Activated CD4-positive, alpha-beta T cell treated with anti-CD3 and anti-CD28 coated beads, Interleukin-2, amount 50 U/mL, for 4 hours (primary cell): ENCODE data around the gene NHSL2.

ENCODE experiments used
- DNase-seq, 2 experiments: peaks; one replicate each; pipeline ENCODE4 v3.0.0-alpha.2; 2020

NHSL2 gene

DNA sequence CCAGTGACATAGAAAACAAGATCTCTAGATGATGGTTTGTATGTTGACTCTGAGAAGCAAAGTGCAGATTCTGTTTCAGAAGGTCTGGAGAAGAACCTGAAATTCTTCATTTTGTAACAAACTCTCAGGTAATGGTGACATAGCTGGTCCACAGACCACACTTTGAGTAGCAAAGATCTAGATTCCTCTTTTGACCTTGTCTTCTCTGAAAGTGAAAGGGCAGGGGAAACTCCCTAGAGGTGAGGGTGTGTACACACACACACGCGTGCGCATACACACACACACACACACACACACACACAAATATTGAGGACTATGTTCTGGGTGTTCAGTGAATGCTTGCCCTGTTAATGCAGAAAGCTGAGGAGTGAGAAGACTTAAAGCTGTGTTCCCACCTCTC, 110.1 kb downstream of the NHSL2 start:
- DNase-seq: no peak

DNA sequence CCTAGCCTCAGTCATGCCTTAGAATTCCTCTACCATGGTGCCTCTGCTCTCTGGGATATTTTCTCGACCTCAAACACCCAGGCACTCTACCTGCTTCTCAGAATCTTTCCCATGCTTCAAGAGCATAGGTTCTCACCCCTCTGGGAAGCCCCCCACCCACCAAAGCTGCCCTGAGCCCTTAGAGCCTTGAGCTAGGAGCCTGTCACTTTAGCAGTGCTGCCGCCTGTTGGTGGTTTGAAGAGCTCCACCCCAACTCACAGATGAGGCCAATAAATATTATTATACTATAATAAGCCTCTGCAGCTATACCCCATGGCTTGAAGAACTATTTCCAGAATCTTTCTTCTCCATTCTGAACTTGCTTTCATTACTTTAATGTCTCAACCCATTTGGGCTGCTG, 111.3 kb downstream of the NHSL2 start:
- DNase-seq: peak in 1 of 2 experiments; percentile 11

DNA sequence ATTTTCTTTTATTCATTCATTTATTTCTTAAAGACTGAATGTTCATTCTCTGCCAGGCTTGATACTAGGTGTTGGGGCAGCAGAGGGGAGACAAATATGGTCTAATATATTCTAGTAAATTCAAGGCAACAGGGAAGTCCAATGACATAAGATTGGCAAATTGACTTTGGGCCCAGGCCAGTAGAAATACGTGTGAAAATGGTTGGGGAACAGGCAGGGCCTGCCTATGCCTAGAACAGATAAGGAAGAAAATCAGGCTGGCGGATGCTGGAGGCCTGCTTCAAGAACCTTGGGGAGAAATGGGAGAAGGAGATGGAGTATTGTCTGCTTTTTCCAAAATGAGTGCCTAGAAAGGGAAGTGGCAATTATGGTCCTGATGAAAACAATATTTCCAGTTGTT, 112.4 kb downstream of the NHSL2 start:
- DNase-seq: no peak

DNA sequence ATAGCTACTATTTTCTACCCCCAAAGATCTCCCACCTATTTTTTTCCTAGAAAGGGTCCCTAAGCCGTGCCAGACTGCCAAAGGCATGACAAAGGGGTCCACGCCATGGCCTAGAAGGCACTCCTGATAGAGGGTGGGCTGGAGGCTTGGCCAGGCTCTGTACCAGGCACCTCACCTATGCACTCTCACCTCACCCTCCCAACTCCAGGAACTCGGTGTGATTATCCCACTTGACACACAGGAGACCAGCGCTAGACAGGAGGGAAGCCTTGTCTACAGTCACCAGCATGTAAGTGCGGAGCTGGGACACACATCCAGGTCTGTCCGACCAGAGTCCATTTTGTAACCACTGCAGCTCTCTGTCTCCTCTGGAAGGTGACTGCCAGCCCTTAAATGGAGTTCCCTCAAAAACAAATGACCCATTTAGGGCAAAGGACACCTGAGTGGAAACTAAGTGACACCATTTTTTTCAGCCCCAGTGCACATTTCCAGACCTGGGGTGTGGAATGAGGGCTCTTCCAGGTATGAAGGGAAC, 114.7 kb downstream of the NHSL2 start:
- no peak for DNase-seq

DNA sequence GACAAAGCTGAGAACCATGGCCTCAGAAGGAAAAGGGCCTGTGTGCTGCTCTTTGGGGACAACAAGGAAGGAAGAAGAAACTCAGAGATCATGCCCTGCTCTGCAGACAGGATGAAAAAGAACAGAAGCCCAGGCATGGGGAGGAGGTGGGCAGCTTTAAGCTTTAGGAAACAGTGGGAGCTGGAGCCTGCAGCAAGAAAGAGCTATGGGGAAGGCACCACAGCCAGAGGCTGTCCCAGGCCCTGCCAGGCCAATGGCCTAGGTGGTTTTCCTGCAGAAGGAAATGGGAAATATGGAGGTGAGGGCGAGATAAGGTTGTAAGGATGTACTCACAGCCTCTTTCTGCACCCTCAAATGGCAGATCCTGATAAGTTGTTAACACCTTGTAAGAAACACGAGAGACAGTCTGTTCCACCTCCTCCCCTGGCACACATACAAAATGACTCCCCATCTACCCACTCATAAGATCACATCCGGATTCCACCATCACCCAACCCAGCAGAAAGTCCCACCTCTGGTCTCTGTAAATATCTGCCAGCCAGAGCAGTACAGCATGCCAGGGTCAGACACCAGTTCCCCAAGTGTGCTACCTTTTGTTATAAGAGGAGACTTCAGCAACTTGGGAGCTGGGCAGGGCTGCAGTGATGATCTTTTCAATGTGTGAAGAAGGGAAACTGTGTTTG, 115.8 kb downstream of the NHSL2 start:
- DNase-seq: no peak

DNA sequence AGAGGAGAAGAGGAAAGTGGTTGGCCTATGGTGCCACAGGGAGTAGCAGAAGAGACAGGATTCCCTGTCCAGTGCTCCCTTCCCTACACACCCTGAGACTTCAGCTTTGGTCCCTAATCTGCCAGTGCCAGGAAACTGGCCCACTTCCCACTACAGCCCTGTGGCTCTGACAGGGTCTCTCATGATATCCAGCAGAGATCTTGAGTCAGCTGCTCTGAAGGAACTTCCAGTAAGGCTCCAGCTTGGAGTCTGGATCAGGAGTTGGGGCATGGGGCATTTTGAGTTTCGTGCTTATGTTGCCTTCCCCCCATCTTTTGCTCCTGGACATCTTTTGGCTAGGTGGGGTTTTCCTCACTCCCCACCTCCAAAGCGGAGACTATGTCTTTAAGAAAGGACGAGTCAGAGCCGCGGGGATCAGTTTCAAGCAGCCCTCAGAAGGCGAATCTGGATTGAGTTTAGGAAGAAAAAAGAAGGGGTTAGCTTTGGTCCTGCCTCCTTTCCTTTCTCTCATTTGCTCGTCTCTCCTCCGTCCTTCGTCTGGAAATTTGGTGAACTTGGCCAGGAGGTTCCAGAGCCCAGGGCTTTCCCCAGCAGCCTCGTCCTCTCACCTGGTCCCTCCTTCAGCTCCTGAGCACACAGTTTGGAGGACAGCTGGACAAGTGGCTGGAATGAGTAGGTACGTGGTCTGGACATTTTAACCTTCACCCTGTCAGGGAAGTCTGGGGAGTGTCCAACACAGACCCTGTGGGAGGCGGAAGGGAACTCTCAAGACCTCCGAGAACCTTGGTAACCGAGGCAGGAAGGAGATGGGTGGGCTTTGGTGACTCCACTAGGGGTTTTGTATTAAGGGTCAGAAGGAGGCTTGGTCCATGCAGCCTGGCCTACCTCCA, 116.6 kb downstream of the NHSL2 start:
- DNase-seq: no peak

DNA sequence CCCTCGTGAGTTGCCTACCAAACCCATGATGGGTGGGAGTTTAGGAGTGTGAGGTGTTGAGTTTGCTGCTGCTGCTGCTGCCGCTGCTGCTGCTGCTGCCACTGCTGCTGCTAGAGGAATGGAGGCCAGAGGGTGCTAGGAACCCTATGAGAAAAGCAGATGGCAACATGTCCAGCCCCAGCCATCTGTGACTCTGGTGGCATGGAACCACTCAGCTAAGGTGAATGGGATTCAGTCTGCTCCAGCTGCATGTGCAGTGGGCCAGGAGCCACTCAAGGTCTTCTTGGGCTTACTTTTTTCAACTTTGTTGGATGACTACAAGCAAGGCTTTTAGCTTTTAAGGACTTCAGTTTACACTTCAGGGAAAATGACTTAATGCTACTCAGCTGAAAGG, 117.3 kb downstream of the NHSL2 start:
- no peak for DNase-seq

DNA sequence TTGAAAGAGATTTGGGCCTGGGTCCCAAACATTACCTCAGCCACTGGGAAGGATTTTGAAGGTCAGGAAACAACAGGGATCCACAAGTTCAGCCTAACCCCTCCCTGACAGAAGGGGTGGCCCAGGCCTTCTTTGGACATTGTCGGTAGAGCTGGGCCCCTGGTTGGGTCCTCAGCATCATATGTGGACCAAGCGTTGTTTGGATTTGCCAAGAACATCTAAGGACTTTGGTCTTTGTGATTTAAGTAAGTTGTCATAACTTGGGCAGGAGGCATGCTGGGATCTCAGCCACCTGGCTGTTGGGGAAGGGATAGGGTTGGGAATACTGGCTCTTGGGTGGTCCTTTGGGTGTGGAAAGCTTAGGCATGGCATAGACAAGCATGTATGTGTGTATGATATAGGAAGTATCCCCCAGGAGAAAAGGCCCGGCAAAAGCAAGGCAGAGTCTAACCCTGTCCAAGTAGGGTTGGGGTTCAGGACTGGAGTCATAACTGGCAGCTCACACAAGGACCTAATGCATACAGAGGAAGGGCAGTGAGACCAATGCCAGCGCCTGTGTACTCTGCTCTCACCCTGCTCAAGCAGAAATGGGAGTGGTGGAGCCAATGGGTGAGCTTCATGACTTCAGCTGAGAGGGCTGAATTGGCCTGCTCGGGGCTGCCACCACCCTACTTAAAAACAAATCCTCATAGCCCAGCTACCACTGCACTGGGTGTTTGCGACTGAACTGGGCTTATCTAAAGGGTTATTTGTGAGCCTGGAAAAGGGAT, 118.2 kb downstream of the NHSL2 start:
- no peak for DNase-seq

DNA sequence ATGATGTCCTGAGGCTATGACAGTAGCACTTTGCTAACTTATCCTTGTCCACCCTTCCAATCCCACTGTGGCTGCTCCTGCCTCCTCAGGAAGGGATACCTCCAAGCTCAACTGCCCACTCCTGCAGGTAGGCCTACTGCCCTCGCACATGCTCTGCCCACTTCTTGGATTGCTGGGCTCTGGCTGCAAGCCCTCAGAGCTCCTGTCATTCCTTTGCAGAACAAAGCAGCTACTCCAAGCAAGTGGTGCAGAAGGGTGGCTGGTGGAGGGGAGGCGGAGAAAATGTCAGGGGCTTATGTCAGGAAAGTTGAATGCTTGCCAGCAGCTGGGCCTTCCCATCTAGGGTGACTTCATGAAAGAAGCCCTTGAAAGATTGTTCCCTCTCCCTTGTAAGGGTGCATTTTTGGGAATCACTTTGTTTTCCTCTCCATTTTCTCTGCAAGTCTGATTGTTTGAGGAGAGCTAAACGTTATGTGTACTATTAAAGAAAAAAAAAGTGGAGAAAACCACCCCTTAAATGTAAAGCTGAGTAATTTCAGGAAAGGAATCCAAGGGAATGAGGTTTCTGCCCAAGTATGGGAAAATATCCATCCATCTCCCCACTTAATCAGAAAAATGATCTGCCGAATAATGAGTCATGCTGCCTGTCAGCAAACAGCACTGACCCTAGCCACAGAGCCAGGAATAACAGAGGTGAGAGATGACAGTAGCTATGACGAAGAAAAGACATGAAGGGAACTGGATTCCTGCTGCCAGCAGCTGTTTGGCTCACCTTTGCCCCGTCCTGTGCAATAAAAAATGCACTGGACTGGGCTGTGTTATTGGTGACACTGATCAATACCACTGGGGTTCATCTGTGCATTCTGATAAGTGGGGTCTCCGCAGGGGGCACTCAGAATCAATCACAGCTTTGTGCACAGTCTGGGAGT, 119.1 kb downstream of the NHSL2 start:
- DNase-seq: no peak

DNA sequence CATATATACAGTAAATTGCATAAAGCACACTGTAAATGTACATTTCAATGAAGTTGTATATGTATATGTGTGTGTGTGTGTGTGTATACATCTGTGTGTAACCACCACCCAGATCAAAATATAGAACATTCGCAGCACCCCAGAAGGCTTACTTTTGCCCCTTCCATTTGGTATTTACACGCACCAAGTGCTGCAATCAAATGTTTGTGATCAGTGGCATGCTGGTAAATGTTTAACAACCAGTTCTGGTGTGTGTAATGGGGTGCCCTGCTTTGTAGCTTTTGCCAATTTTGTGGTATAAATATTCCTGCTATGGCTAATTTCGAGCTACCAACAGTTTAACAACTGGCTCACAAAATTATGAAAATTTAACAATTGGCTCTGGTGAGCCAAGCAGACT, 119.8 kb downstream of the NHSL2 start:
- DNase-seq: no peak

DNA sequence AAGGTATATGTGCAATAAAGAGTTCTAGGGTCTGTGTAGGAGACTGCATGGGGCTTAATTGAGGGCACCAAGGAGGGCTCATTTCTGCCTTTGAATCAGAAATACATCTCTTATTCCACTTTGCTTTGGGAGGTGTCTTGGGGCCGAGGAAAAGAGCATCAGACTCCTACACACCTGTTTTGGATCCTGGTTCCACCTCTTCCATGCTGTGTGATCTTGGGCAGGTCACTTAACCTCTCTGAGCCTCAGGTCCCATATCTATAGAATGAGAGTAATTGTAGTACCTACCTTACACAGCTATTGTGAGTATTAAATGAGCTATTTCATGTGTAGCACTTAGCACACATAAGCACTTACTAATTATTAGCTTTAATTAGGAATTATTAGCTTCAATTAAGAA, 120.5 kb downstream of the NHSL2 start:
- DNase-seq: no peak

DNA sequence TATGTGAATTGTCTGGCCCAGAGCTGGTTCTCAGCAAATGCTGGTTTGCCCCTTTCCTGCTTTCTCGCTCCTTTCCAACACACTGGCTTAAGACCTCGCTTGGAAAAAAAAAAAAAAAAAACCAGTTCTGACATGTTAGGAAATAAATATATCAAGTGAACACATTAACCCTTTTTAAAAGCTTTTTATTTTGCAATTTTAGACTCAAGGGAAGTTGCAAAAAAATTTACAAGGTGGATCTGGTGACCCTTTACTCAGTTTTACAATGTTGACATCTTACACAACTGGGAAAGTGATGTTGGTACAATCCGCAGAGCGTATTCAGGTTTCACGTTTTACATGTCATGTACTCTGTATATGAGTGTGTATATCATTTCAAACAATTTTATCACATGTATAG, 121.0 kb downstream of the NHSL2 start:
- DNase-seq: no peak

DNA sequence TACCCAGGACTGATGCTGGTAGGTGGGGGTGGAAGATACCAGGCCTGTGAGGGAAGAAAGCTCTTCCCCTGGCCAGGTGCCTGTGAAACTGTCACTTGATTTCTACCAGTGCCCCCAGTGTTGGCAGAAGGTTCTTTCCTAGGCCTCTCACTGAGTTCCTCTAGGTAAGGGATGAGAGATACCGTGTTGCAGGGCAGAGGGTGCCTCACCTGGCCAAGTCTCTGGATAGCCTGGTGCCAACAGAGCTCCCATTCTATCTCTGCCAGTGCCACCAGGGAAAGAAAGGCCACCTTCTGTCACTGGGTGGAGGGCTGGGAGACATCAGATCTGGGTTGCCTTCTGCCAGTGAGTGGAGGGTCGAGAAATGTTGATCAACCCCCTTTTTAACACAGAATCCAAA, 127.0 kb downstream of the NHSL2 start:
- DNase-seq: no peak

DNA sequence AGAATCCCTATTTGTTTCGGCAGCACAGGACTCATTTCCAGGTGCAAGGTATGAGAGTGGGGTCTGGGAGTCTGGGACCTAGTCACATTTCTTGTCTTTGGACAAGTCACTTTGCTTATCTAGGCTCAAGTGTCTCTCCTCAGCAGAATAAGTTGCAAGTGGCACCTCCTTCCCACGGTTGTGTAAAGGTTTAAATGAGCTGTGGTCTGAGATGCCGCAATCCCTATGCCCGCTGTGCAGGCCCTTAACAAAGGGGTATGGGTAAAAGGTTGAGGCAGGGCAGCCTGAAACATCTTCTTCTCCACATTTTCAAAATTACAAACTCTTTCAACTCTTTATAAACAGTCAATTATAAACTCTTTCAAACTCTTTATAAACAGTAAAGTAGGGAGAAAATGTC, 127.4 kb downstream of the NHSL2 start:
- no peak for DNase-seq

DNA sequence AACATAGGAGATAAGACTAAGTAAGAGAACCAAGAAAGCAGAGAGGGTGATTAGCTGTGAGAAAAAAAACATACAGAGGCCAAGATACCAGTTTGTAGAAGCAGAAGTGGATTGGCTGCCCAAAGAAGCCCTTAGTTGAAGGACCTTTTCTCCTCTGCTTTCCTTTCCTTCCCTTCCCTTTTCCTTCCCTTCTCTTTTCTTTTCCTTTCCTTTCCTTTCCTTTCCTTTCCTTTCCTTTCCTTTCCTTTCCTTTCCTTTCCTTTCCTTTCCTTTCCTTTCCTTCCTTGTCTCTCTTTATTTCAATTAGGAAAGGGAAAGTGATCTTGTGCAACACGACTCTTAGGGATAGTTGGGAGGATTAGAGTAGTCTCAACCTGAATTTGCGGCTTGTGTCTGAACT, 128.2 kb downstream of the NHSL2 start:
- no peak for DNase-seq

DNA sequence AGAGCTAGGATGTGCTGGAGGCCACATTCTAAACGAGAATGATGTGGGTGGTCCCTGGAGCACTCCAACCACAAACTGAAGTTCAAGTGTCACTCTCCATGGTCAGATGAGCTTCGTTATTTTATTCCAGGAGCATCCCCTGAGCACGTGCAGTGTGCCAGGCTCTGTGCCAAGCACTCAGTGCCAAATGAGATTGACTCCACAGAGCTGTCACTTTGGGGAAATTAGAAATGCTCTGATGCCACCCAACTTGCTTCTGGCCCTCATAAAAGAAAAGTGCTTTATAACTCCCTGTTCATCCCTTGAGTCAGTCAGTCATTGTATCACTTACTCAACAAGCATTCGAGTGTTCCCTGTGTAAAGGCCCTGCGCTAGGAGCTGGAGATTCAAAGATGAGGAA, 129.9 kb downstream of the NHSL2 start:
- DNase-seq: no peak

DNA sequence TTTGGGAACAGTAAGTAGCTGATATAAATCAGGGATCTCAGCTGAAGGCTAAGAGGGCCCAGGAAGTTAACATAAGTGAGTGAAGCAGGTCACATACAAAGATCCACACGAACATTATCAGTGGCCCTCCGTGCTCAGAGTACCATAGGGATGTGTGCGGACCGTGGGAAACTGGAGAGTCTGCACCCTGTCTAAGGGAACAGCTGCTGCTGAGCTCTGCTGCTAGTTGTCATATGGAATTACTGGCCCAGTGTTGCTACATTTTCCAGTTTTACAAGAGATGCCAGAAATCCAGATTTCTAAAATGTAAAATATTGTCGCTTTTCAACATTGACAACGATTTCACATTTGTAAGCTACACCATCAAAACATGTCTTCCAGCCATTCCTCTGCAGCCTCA, 130.5 kb downstream of the NHSL2 start:
- no peak for DNase-seq

DNA sequence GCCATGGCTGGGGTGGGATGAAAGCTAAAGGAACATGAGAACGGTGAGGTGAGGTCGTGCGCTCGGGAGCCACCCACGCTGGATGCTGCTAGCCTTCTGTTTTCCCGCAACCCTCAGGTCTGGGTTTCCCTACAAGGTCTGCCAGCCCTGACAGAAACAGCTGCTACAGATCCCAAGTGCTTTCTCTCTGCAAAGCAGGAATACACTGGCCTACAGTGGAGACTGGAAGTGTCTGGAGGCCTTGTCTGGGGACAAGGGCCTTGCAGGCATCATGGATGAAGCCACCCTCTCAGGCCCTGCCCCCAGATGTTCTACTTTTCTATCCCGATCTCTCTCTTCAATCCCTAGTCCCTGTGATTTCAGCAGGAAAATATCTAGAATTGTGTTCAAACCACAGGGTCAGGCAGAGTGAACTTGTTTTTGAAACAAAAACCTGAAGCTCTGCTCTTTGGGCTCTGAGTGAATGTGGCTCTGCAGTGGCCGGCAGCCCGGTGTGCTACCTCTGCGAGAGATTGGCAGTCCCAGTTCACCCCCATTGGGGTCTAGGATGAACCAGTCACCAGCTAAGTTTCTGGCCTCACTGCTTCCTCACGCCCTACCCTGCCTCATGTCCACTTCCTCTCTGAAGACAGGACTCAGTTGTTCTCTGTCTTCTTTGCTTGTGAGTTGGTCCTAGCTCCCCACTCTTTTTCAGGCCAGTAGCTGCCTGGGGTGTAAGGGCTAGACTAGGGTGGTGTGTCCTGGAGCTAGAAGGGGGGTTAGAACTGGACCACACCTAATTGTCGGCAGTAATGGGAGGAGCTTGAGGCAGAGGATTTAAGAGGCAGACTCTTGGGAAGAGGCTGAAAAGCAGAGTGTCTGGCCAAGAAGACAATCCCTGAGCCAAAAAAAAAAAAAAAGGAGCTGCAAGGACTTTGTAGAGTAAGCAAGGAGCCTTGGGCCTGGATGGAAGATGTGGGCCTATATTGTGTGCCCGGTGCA, 131.5 kb downstream of the NHSL2 start:
- no peak for DNase-seq

DNA sequence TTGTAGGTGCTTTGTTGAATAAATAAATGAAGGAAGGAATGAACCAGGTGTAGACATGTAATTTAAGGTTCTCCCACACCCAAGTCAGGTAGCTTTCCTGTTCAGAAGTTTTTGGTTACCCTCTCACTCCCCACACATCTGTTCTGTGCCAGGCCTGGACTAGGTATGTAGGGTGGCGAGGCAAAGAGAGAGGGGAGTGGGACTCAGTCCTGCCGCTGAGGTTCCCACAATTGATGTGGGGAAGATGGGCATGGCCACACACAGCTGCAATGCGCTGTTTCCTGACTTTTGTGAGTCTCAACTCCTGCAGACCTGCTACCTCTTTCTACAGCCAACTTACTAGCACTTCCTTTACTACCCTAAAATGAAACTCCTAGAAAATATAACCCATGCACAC, 132.2 kb downstream of the NHSL2 start:
- DNase-seq: no peak

DNA sequence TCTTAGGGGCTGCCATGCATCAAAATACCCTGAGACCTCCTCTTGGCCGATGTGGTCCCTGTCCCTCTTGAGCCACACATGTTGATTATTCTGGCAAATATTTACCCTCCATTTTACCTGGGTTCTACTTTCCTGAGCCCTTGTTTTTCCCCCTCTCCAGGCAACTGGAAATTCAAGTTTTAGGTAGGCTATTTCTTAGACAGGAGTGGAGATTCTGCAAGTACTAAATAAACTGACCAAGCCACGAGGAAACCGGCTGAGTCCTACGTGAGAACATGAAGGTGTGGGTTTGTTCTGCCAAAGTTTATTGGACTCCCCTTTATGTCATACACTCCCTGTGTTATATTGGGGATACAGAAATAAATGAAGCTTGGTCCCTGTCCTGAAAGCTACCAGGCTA, 133.0 kb downstream of the NHSL2 start:
- DNase-seq: no peak

DNA sequence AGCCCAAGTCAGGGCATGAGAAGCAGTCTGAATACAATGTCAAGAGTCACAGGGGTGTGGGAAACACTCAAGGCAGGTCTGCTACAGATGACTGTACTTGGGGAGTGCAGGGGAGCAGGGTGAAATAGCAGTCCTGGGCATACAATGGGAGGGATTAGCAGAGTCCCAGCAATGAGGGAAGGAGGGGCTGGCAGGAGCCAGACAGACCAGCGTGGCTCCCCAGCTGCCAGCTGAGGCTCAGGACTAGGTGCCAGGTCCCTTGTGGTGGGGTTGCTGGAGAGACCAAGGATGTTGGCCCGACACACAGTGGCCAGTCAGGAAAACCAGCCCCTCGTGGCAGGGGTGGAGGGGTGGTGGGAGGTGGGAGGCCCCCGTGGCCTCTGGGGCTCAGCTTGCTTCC, 134.5 kb downstream of the NHSL2 start:
- DNase-seq: no peak
